GM12874 (cell line): Measurements from ENCODE around the gene PCP2.

Source experiments
- TF ChIP-seq, protein P1 (sequence below): IDR thresholded peaks from 2 replicates; pipeline ENCODE4 v1.5.1; 2011; ENCODE audit warnings: low read depth, mild to moderate bottlenecking, control low read depth, low read length, moderate library complexity; ENCODE audit not compliant: insufficient read depth

The PCP2 gene

DNA sequence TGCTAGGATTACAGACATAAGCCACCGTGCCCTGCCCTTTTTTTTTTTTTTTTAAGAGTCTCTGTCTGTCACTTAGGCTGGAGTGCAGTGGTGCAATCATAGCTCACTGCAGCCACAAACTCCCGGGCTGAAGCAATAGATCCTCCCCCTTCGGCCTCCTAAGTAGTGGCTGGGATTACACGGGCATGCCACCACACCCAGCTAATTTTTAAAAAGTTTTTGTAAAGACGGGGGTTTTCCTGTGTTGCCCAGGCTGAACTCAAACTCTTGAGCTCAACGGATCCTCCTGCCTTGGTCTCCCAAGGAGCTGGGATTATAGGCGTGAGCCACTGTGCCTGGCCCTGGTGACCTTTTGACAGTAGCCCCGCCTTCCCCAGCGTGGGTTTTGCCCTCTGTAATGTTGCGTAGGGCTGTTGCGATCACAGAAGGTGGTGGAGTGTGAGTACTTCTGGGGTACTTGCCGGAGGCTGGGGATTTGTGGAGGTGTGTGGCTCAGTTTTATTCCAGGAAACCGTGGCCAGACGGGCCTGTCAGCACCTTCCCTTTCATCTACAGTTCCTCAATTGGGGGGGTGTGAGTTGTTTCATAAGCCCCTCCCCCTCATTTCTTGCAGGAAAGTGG, 23.7 kb upstream of the PCP2 start:
- TF ChIP-seq, protein P1, sequence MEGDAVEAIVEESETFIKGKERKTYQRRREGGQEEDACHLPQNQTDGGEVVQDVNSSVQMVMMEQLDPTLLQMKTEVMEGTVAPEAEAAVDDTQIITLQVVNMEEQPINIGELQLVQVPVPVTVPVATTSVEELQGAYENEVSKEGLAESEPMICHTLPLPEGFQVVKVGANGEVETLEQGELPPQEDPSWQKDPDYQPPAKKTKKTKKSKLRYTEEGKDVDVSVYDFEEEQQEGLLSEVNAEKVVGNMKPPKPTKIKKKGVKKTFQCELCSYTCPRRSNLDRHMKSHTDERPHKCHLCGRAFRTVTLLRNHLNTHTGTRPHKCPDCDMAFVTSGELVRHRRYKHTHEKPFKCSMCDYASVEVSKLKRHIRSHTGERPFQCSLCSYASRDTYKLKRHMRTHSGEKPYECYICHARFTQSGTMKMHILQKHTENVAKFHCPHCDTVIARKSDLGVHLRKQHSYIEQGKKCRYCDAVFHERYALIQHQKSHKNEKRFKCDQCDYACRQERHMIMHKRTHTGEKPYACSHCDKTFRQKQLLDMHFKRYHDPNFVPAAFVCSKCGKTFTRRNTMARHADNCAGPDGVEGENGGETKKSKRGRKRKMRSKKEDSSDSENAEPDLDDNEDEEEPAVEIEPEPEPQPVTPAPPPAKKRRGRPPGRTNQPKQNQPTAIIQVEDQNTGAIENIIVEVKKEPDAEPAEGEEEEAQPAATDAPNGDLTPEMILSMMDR = no peak

DNA sequence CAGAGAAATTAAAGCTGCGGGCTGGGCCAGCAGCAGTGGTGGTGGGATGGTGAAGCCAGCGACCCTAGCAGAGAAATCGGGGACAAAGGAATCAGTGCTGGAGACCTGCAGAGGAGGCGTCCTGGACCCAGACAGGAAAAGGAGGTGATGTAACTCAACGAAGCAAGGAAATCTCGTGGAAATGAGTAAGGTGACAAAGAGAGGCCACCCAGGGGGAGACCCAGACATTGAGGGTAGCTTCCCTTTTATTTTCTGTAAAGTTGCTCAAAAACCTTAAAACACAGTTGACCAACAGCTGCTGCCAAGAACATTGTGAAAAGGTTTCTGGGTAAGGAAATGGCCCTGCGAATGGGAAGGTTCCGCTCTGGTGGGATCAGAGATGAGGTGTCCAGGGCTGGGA, 22.1 kb upstream of the PCP2 start:
- TF ChIP-seq, protein P1 = no peak

DNA sequence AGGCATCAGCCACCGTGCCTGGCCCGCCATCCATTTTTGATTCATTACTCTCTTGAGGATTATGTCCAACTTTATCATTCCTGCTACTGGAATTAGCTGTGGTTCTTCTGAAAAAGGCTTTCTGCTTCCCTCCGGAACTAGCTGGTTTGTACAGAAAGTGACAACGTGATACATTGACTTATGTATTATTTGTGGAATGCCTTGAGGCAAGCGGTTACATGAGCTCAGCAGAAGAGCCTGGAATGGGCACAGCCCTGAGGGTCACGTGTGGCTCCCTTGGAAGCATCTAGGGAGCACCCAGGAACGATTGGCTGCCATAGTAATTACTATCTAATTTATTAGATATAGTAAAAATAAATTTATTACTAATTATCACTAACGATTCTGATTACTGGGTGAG, 20.9 kb upstream of the PCP2 start:
- TF ChIP-seq, protein P1 = no peak

DNA sequence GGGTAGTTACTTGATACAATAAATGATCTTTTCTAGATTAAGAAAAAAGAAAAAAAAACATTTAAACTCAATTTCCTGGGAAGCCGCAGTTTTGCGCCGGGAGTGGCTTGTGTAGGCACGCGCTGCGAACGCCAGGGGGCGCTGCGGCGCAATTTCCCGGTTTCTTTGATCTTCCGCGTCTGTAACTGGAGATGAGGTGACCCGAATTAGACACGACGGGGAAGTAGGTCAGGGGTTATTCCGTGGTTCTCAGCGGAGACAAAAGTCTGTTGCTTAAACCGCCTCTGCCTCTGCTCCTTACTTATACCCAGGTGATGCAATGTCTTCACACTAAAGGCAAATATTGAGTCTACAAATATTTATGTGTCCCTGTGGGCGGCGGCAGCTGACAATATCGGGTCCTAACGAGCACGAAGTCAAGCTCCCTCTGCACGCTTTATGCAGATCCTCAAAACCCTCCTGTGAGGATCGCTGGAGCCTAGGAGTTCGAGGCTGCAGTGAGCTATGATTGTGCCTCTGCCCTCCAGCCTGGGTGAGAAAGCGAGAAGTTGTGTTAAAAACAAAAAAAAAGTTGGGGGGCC, 18.6 kb upstream of the PCP2 start:
- TF ChIP-seq, protein P1 = peak; percentile 93

DNA sequence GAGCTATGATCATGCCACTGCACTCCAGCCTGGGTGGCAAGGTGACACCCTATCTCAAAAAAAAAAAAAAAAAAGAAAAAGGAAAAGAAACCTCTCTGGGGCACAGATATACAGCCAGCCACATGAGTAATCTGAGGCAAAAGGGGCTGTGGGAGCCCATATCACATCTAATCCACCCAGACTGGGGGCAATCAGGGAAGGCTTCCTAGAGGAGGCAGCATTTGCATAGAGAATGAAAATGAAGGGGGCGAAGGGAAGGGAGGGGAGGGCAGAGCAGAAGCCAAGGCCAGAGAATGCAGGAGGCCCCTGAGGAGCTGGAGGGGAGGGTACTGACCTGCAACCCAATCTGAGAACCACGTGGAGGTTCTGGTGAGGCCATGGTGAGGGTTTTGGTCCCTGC, 16.6 kb upstream of the PCP2 start:
- TF ChIP-seq, protein P1 = no peak

DNA sequence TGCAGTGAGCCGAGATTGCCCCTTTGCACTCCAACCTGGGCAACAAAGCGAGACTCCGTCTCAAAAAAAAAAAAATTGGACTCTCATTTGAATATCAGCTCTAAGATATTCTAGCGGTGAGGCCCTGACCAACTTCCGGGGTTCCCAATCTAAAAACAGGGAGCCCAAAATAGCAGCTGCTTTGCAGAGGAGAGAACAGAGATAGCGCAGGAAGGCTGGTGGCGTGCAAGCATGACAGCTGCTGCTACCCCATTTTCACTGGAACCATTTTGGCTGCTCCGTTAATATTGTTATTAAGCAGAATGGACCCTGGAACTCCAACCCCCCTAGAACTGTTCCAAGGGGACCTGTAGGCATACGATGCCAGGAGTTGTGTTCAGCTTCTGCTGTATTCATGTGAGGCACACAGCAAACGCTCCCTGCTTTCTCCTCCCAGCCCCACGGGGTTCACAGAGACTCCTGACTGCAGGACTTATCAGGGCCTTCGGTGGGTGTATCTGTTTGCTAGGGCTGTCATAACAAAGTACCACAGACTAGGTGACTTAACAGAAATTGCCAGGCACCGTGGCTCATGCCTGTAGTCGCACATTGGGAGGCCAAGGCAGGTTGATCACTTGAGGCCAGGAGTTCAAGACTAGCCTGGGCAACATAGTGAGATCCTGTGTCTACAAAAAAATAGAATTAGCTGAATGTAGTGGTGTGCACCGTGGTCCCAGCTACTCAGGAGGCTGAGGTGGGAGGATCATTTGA, 14.9 kb upstream of the PCP2 start:
- TF ChIP-seq, protein P1 = no peak

DNA sequence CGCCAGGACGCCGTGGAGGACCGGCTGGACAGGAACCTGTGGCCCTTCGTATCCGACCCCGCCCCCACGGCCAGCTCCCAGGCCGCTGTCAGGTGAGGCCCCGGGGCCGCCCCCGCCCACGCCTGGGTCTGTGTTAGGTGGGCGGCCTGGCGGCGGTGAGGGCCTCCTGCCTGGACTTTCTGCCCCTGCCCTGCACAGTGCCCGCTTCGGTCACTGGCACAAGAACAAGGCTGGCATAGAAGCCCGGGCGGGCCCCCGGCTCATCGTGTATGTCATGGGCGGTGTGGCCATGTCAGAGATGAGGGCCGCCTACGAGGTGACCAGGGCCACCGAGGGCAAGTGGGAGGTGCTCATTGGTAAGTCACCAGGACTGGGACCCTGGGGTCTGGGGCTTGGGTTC, 13.6 kb upstream of the PCP2 start:
- TF ChIP-seq, protein P1 = no peak
